Erythroblast (primary cell): ENCODE measurements around the gene LHFPL5.

ENCODE experiments used
- GATA1 ChIP-seq: IDR thresholded peaks from 2 replicates; pipeline ENCODE4 v1.6.1; 2011; ENCODE audit warnings: low read depth, mild to moderate bottlenecking, control low read depth, low read length, moderate library complexity
- POLR2A ChIP-seq: IDR thresholded peaks from 2 replicates; pipeline ENCODE4 v1.6.1; 2011; ENCODE audit warnings: mild to moderate bottlenecking, low read length

DNA sequence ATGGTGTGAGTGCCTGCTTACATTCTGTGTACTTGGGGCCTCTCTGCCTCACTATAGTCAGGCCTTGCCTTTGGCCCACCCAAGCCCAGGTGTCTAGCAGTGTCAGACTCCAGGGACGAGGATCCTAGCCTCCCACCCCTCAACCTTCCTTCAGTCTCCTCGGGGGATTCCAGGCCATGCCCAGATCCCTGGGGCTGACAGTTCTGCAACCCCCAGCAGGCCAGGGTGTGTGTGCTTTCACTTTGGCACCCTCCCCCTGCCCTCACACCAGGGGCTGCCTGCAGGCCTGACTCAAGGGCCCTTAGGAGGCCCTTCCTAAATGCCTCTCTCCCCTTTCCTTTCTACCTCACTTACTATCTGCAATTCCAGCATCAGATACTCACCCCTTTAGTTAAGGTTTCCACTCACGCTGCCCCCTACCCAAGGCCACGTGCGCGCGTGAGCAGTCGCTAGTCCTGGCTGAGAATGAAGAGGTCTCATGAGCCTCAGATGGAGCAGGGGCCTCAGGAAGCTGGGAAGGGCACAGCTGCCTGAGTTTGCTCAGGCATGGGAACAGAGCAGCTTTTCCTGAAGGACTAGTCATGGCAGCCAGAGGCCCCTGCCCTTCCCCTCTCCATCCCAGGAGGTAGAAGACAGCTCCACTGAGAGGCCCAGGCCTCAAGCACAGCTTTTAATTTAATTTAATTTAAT lies 7.2 kb upstream of the LHFPL5 start:
- no peak for TF ChIP-seq POLR2A
- no peak for TF ChIP-seq GATA1
